Fibroblast of lung (primary cell): ENCODE results near the gene PANK4. TPM values are rescaled to one million over a fixed set of nuclear protein-coding genes. Genes with fewer than 3 reads are reported as not detected.
"Not testable (repeated sequence)": the region's sequence is repeated elsewhere in the genome, so short reads cannot be mapped to it uniquely, and the experiment has no call there.

Experiments
- DNase-seq, 2 donors: peaks; one replicate each; pipeline versions ENCODE4 v3.0.0 to v3.0.0-alpha.2; 2010; ENCODE audit warnings: low read depth in 2 of 2
- H2AFZ ChIP-seq: 2 replicates; pipeline ENCODE4 v1.5.1; 2012; ENCODE audit warnings: low read length, control low read depth, inconsistent platforms
- H3K27ac ChIP-seq: 2 replicates; pipeline ENCODE4 v1.5.1; 2011; ENCODE audit warnings: low read length, control low read depth; ENCODE audit not compliant: insufficient read depth
- H3K27me3 ChIP-seq: 2 replicates; pipeline ENCODE4 v1.5.1; 2011; ENCODE audit warnings: mild to moderate bottlenecking, low read length; ENCODE audit not compliant: control insufficient read depth, insufficient read depth
- H3K36me3 ChIP-seq: 2 replicates; pipeline ENCODE4 v1.5.1; 2011; ENCODE audit warnings: low read length; ENCODE audit not compliant: control insufficient read depth, insufficient read depth
- H3K4me1 ChIP-seq: 2 replicates; pipeline ENCODE4 v1.5.1; 2011; ENCODE audit warnings: low read length; ENCODE audit not compliant: control insufficient read depth, insufficient read depth; ENCODE audit errors: extremely low read depth
- H3K4me2 ChIP-seq: 2 replicates; pipeline ENCODE4 v1.5.1; 2011; ENCODE audit warnings: low read length, control low read depth; ENCODE audit not compliant: insufficient read depth; ENCODE audit errors: extremely low read depth
- H3K4me3 ChIP-seq, 4 experiments: fragments of 200-600 bp in 1 of 4; sonication (generic) in 1 of 4; replicated peaks in 1 of 4; 2 replicates each; pipeline ENCODE4 v1.5.1; 2011 to 2016; ENCODE audit warnings: low read length in 4 of 4, low read depth in 3 of 4, mild to moderate bottlenecking in 3 of 4, control low read depth in 2 of 4, inconsistent platforms in 1 of 4, mixed read lengths in 1 of 4; ENCODE audit not compliant: insufficient read depth in 1 of 4; ENCODE audit errors: control extremely low read depth in 1 of 4
- H3K79me2 ChIP-seq: 2 replicates; pipeline ENCODE4 v1.5.1; 2012; ENCODE audit warnings: mild to moderate bottlenecking, low read length, inconsistent platforms; ENCODE audit not compliant: control insufficient read depth, insufficient read depth
- H3K9ac ChIP-seq: 2 replicates; pipeline ENCODE4 v1.5.1; 2011; ENCODE audit warnings: mild to moderate bottlenecking, low read length, control low read depth; ENCODE audit not compliant: insufficient read depth
- H3K9me3 ChIP-seq: 2 replicates; pipeline ENCODE4 v1.5.1; 2012; ENCODE audit warnings: low read depth, low read length; ENCODE audit not compliant: control insufficient read depth, insufficient read depth
- H4K20me1 ChIP-seq: 2 replicates; pipeline ENCODE4 v1.5.1; 2011; ENCODE audit warnings: low read length; ENCODE audit not compliant: control insufficient read depth, insufficient read depth; ENCODE audit errors: extremely low read depth
- EZH2 ChIP-seq: IDR thresholded peaks from 2 replicates; pipeline ENCODE4 v1.5.1; 2012; ENCODE audit warnings: low read length, control low read depth, mild to moderate bottlenecking; ENCODE audit errors: missing control alignments
- polyA plus RNA-seq, 2 donors: library from polyadenylated mRNA; depleted of rRNA in 1 of 2; stranded (reverse) in 1 of 2; unstranded in 1 of 2; fragments of >200 nt; gene quantifications; 2 replicates each; pipeline ENCODE4 v1.2.1, GENCODE V29; 2011 to 2012; ENCODE audit warnings: missing spikeins in 1 of 2
- total RNA-seq: library from RNA; depleted of rRNA; stranded (reverse); fragments of >200 nt; gene quantifications from 2 replicates; pipeline ENCODE4 v1.2.1, GENCODE V29; 2014
- TF ChIP-seq, protein P1 (sequence below), 2 donors: IDR thresholded peaks in 1 of 2; conservative IDR thresholded peaks in 1 of 2; 1 replicate in 1 of 2; 2 replicates in 1 of 2; pipeline ENCODE4 v1.5.1; 2011 to 2012; ENCODE audit warnings: low read length in 2 of 2, control low read depth in 1 of 2, inconsistent platforms in 1 of 2, low read depth in 1 of 2, mild to moderate bottlenecking in 1 of 2

The PANK4 gene
- total and polyA plus RNA-seq, 2 donors (not counting 1 experiment from before 2014, with no cell fraction given) = 8.5 to 17.0 TPM

DNA sequence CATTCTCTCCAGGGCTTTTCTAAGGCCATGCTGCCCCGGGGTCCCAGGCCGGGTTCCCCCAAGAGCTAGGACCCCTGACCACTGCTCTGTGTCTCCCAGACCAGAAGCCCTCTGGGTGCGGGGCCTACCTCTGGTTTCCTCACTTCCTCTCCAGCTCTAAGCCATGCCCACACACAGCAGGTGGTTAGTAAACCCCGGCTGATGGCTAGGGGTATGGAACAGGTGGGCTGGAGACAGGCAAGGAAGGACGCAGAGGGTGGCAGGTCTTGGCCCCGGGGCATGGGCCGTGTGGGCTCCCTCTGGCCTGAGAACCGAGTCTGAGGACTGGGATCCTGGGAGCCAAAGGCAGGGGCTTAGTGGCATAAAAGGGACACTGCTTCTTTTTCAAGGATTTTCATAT is 66.2 kb downstream of the PANK4 start:
- Histone ChIP-seq H3K4me1 (no peaks in the 10 kb centered on the region), H3K9me3 (no peaks in the 10 kb centered on the region), H3K9ac (no peak overlapping the region), H2AFZ (no peak overlapping the region), H3K27ac (no peak overlapping the region), H3K4me2 (no peak overlapping the region), H4K20me1 (no peaks in the 10 kb centered on the region), H3K4me3 (no peak overlapping the region), H3K79me2 (no peaks in the 10 kb centered on the region), H3K27me3 (peaks cover 16% of the 10 kb centered on the region), H3K36me3 (no peaks in the 10 kb centered on the region)
- TF ChIP-seq EZH2 = no peak
- TF ChIP-seq, protein P1, sequence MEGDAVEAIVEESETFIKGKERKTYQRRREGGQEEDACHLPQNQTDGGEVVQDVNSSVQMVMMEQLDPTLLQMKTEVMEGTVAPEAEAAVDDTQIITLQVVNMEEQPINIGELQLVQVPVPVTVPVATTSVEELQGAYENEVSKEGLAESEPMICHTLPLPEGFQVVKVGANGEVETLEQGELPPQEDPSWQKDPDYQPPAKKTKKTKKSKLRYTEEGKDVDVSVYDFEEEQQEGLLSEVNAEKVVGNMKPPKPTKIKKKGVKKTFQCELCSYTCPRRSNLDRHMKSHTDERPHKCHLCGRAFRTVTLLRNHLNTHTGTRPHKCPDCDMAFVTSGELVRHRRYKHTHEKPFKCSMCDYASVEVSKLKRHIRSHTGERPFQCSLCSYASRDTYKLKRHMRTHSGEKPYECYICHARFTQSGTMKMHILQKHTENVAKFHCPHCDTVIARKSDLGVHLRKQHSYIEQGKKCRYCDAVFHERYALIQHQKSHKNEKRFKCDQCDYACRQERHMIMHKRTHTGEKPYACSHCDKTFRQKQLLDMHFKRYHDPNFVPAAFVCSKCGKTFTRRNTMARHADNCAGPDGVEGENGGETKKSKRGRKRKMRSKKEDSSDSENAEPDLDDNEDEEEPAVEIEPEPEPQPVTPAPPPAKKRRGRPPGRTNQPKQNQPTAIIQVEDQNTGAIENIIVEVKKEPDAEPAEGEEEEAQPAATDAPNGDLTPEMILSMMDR (conservative IDR thresholded peaks at IDR 0.05 in 1 of 2, IDR thresholded peaks at IDR 0.05 in 1 of 2; ENCODE audit: low read depth in 1 of 2, low read length in 2 of 2) = no peak
- no peak for DNase-seq

- H4K20me1 ChIP-seq = no peaks in the 10 kb centered on the region
- no peaks in the 10 kb centered on the region for H3K79me2 ChIP-seq
- no peak overlapping the region for H3K27ac ChIP-seq
- H3K4me2 ChIP-seq = no peak overlapping the region
- no peaks in the 10 kb centered on the region for H3K36me3 ChIP-seq
- no peaks in the 10 kb centered on the region for H3K4me1 ChIP-seq
- H2AFZ ChIP-seq = no peak overlapping the region
- no peak for TF ChIP-seq EZH2
- TF ChIP-seq, protein P1 (conservative IDR thresholded peaks at IDR 0.05 in 1 of 2, IDR thresholded peaks at IDR 0.05 in 1 of 2; ENCODE audit: low read depth in 1 of 2, low read length in 2 of 2) = peak; percentile 13 to 53
- DNase-seq = peak; percentile 33 to 92
- H3K9ac ChIP-seq = no peak overlapping the region
- H3K27me3 ChIP-seq = peaks cover 16% of the 10 kb centered on the region
- H3K9me3 ChIP-seq = no peaks in the 10 kb centered on the region
- H3K4me3 ChIP-seq = no peak overlapping the region
Measured at GRCh38 chr1:2459757-2460156, 66.6 kb downstream of the PANK4 start.

- H3K4me1 ChIP-seq, H2AFZ ChIP-seq, H4K20me1 ChIP-seq, H3K9ac ChIP-seq, H3K4me3 ChIP-seq, H3K36me3 ChIP-seq, DNase-seq, H3K9me3 ChIP-seq, H3K27ac ChIP-seq, H3K79me2 ChIP-seq, H3K4me2 ChIP-seq: not testable (repeated sequence)
- H3K27me3 ChIP-seq = peaks cover 13% of the 10 kb centered on the region
Measured at GRCh38 chr1:2459102-2459753, 67.2 kb downstream of the PANK4 start.
